Medulla oblongata (tissue), 1 donor: ENCODE data around the gene SLC38A8.
A peak's percentile ranks its signal among the peaks of the same experiment; 100 is the strongest.

Experiments
- DNase-seq: peaks from one replicate; pipeline ENCODE4 v3.0.0-alpha.2; 2015; ENCODE audit errors: extremely low spot score

SLC38A8 gene

GRCh38 chr16:84042308-84042878 is at the start of gene SLC38A8:
SLC38A8 (minus strand) TSS chr16:84042795; CDS start chr16:84042157, 638 bp downstream.
- DNase-seq = no peak

GRCh38 chr16:84091460-84091859 is 48.9 kb upstream of the SLC38A8 start:
- DNase-seq = no peak

- peak; percentile 39 for DNase-seq
These were observed 47.6 kb upstream of the SLC38A8 start for GRCh38 chr16:84090211-84090610.

GRCh38 chr16:84088695-84089395 is 46.2 kb upstream of the SLC38A8 start:
- DNase-seq = no peak

GRCh38 chr16:84087466-84088151 is 45.0 kb upstream of the SLC38A8 start:
- DNase-seq = no peak

GRCh38 chr16:84087001-84087400 is 44.4 kb upstream of the SLC38A8 start:
- no peak for DNase-seq

- no peak for DNase-seq
These were observed 43.7 kb upstream of the SLC38A8 start for GRCh38 chr16:84086341-84086740.

- DNase-seq = peak; percentile 35
These were observed 43.2 kb upstream of the SLC38A8 start for GRCh38 chr16:84085773-84086172.

- no peak for DNase-seq
These were observed 42.7 kb upstream of the SLC38A8 start for GRCh38 chr16:84085271-84085667.

GRCh38 chr16:84084570-84085270 is 42.1 kb upstream of the SLC38A8 start:
- no peak for DNase-seq

GRCh38 chr16:84082835-84083569 is 40.4 kb upstream of the SLC38A8 start:
- peak; percentile 47 for DNase-seq

GRCh38 chr16:84082110-84082509 is 39.5 kb upstream of the SLC38A8 start:
- DNase-seq = no peak

GRCh38 chr16:84081446-84081989 is 38.9 kb upstream of the SLC38A8 start:
- no peak for DNase-seq

- no peak for DNase-seq
These were observed 38.2 kb upstream of the SLC38A8 start for GRCh38 chr16:84080813-84081212.

GRCh38 chr16:84080378-84080777 is 37.8 kb upstream of the SLC38A8 start:
- no peak for DNase-seq

- no peak for DNase-seq
These were observed 37.1 kb upstream of the SLC38A8 start for GRCh38 chr16:84079664-84080063.

- DNase-seq = no peak
These were observed 32.8 kb upstream of the SLC38A8 start for GRCh38 chr16:84075376-84075775.

GRCh38 chr16:84074721-84075120 is 32.1 kb upstream of the SLC38A8 start:
- no peak for DNase-seq

- no peak for DNase-seq
These were observed 29.4 kb upstream of the SLC38A8 start for GRCh38 chr16:84072014-84072413.

- no peak for DNase-seq
These were observed 28.5 kb upstream of the SLC38A8 start for GRCh38 chr16:84071121-84071520.

- DNase-seq = peak; percentile 59
These were observed 26.9 kb upstream of the SLC38A8 start for GRCh38 chr16:84069540-84069939.
